Left lung (tissue), 10 donors: ENCODE measurements around the gene LRCH3. TPM values are rescaled to one million over a fixed set of nuclear protein-coding genes. Genes with fewer than 3 reads are reported as not detected.

Experiments used
- ATAC-seq: fragments of 200-7000 bp; cut with Tn5 transposase; one replicate; pipeline ENCODE4 v1.9.1; 2020; ENCODE audit warnings: moderate library complexity
- DNase-seq, 4 donors: peaks; one replicate each; pipeline ENCODE4 v3.0.0-alpha.2; 2013 to 2020
- H3K27ac ChIP-seq, 2 donors: fragments of 200-600 bp; sonication (generic) in 1 of 2; one replicate each; pipeline versions ENCODE4 v1.5.0 to v1.8.0; 2020 to 2021
- H3K27me3 ChIP-seq, 2 donors: fragments of 200-600 bp; sonication (generic) in 1 of 2; one replicate each; pipeline versions ENCODE4 v1.5.0 to v1.8.0; 2020 to 2021
- H3K36me3 ChIP-seq, 2 donors: fragments of 200-600 bp; sonication (generic) in 1 of 2; one replicate each; pipeline versions ENCODE4 v1.5.0 to v1.8.0; 2020 to 2021
- H3K4me1 ChIP-seq, 2 donors: fragments of 200-600 bp; one replicate each; pipeline ENCODE4 v1.8.0; 2021
- H3K4me3 ChIP-seq, 2 donors: fragments of 200-600 bp; sonication (generic) in 1 of 2; one replicate each; pipeline versions ENCODE4 v1.5.0 to v1.8.0; 2020 to 2021; ENCODE audit warnings: mild to moderate bottlenecking in 1 of 2
- H3K9me3 ChIP-seq, 2 donors: fragments of 200-600 bp; sonication (generic) in 1 of 2; one replicate each; pipeline versions ENCODE4 v1.5.0 to v1.8.0; 2020 to 2021
- intact Hi-C, 2 donors: fragments of 100-400 bp; cut with DNase I; formaldehyde crosslinking; loops; one replicate each; pipeline versions ENCODE4 v1.11.2 to v1.14.2; 2022
- polyA plus RNA-seq, 6 donors: library from polyadenylated mRNA; unstranded; fragments of 120-200 nt; gene quantifications; one replicate each; pipeline ENCODE4 v1.2.1, GENCODE V29; 2013; ENCODE audit not compliant: insufficient read length in 6 of 6
- total RNA-seq, 2 donors: library from RNA; stranded (reverse); fragmentation: NEBNext Ultra II Directional; extraction: Animal tissue kit (Norgen Biotek cat#: 25700); gene quantifications; one replicate each; pipeline ENCODE4 v1.2.1, GENCODE V29; 2021
- TF ChIP-seq, protein P1 (sequence below), 2 donors: fragments of 200-600 bp; sonication (generic) in 1 of 2; IDR thresholded peaks; one replicate each; pipeline versions ENCODE4 v1.5.0 to v1.8.0; 2021; ENCODE audit warnings: antibody characterized with exemption in 2 of 2
- donor health status: DM: no; HTN: yes; CAD: no.
- donor health status: DM: no; HTN: no; CAD: no.

LRCH3 gene
- total and polyA plus RNA-seq, 8 donors: 36.8 to 66.3 (median 54.2) TPM

DNA sequence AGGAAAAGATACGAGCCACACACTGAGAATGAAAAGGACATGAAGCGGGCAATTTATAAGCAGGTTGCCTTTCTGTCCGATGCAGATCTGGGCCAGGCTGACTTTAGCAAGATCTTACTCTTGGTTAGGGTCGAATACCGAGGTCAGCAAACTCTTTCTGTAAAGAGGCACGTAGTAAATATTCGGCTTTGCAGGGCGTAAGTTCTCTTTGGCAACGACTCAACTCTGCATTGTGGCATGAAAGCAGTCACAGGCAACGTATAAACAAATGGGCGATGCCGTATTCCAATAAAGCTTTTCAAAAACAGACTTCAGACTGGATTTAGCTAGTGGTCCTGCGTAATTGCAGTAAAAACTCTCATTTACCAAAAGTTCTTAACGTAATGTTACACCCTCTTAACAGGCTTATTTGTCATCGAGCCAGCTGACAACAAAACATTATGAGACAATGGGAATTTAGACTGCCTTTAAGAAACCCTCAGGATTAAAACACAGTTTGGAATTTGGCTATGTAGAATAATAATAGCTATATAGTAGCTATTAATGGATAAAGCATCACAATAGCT, 145.8 kb downstream of the LRCH3 start:
- intact Hi-C loops: no loop called here
- Histone ChIP-seq H3K36me3 (peaks cover 0 to 19% of the 10 kb centered on the region in 2 donors), H3K4me3 (no peak overlapping the region), H3K27ac (no peak overlapping the region), H3K4me1 (no peaks in the 10 kb centered on the region), H3K27me3 (no peaks in the 10 kb centered on the region), H3K9me3 (no peaks in the 10 kb centered on the region)
- no peak for DNase-seq
- no peak for ATAC-seq
- TF ChIP-seq, protein P1, sequence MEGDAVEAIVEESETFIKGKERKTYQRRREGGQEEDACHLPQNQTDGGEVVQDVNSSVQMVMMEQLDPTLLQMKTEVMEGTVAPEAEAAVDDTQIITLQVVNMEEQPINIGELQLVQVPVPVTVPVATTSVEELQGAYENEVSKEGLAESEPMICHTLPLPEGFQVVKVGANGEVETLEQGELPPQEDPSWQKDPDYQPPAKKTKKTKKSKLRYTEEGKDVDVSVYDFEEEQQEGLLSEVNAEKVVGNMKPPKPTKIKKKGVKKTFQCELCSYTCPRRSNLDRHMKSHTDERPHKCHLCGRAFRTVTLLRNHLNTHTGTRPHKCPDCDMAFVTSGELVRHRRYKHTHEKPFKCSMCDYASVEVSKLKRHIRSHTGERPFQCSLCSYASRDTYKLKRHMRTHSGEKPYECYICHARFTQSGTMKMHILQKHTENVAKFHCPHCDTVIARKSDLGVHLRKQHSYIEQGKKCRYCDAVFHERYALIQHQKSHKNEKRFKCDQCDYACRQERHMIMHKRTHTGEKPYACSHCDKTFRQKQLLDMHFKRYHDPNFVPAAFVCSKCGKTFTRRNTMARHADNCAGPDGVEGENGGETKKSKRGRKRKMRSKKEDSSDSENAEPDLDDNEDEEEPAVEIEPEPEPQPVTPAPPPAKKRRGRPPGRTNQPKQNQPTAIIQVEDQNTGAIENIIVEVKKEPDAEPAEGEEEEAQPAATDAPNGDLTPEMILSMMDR (IDR thresholded peaks at IDR 0.05): no peak

Other genes with a start within 250 kb of the LRCH3 start
- 10 to 100 TPM; 15.5 to 22.0 TPM for gene BDH1, start 235.3 kb upstream of the LRCH3 start, total RNA-seq
- 10 to 100 TPM; 16.7 to 21.0 (median 19.3) TPM for gene BDH1, start 235.3 kb upstream of the LRCH3 start, polyA plus RNA-seq
- 10 to 100 TPM; 32.3 to 33.0 TPM for gene RUBCN, start 54.4 kb upstream of the LRCH3 start, total RNA-seq
- 10 to 100 TPM; 12.3 to 16.6 (median 14.1) TPM for gene RUBCN, start 54.4 kb upstream of the LRCH3 start, polyA plus RNA-seq
- 10 to 100 TPM; 46.8 to 50.2 TPM for gene FYTTD1, start 41.4 kb upstream of the LRCH3 start, total RNA-seq
- 100 to 1,000 TPM in 2 of 6 donors, 10 to 100 TPM in 4; 79.2 to 115 (median 97.6) TPM for gene FYTTD1, start 41.4 kb upstream of the LRCH3 start, polyA plus RNA-seq
- gene RPL35A, start 158.9 kb downstream of the LRCH3 start, total RNA-seq: 100 to 1,000 TPM; 684 to 736 TPM
- gene RPL35A, start 158.9 kb downstream of the LRCH3 start, polyA plus RNA-seq: 1,000 to 10,000 TPM; 2,074 to 2,285 (median 2,135) TPM
- gene LMLN, start 169.0 kb downstream of the LRCH3 start, total RNA-seq: 10 to 100 TPM in 1 of 2 donors, 1 to 10 TPM in 1; 9.7 to 10.3 TPM
- 10 to 100 TPM in 4 of 6 donors, 1 to 10 TPM in 2; 9.0 to 12.2 (median 10.0) TPM for gene LMLN, start 169.0 kb downstream of the LRCH3 start, polyA plus RNA-seq